Heart right ventricle (tissue), 16 donors: Measurements from ENCODE around the gene HS6ST1. TPM values are rescaled to one million over a fixed set of nuclear protein-coding genes. Genes with fewer than 3 reads are reported as not detected.

Experiments used
- ATAC-seq, 8 donors: fragments of 200-7000 bp; cut with Tn5 transposase; one replicate each; pipeline ENCODE4 v1.9.1; 2020; ENCODE audit warnings: mild to moderate bottlenecking in 8 of 8, moderate library complexity in 8 of 8, moderate number of reproducible peaks in 1 of 8
- DNase-seq, 2 donors: peaks; one replicate each; pipeline ENCODE4 v3.0.0-alpha.2; 2020
- H3K27ac ChIP-seq, 10 donors: fragments of 200-600 bp; sonication (generic) in 2 of 10; one replicate each; pipeline versions ENCODE4 v1.5.0 to v1.8.0; 2020 to 2022; ENCODE audit warnings: mild to moderate bottlenecking in 3 of 10
- H3K27me3 ChIP-seq, 7 donors: fragments of 200-600 bp; one replicate each; pipeline ENCODE4 v1.8.0; 2021 to 2022; ENCODE audit warnings: mild to moderate bottlenecking in 2 of 7
- H3K36me3 ChIP-seq, 9 donors: fragments of 200-600 bp; sonication (generic) in 1 of 9; one replicate each; pipeline versions ENCODE4 v1.5.0 to v1.8.0; 2020 to 2022; ENCODE audit warnings: mild to moderate bottlenecking in 2 of 9
- H3K4me1 ChIP-seq, 9 donors: fragments of 200-600 bp; sonication (generic) in 1 of 9; one replicate each; pipeline versions ENCODE4 v1.5.0 to v1.8.0; 2020 to 2022; ENCODE audit warnings: mild to moderate bottlenecking in 4 of 9
- H3K4me3 ChIP-seq, 10 donors: fragments of 200-600 bp; sonication (generic) in 2 of 10; one replicate each; pipeline versions ENCODE4 v1.5.0 to v1.8.0; 2020 to 2022; ENCODE audit warnings: mild to moderate bottlenecking in 7 of 10, moderate library complexity in 2 of 10
- H3K9me3 ChIP-seq, 11 donors: fragments of 200-600 bp in 10 of 11; sonication (generic) in 2 of 11; one replicate each; pipeline versions ENCODE4 v1.5.0 to v1.8.0; 2013 to 2022; ENCODE audit warnings: mild to moderate bottlenecking in 2 of 11, control low read depth in 1 of 11, moderate library complexity in 1 of 11
- CTCF ChIP-seq, 9 donors: fragments of 200-600 bp; sonication (generic) in 2 of 9; IDR thresholded peaks; one replicate each; pipeline versions ENCODE4 v1.5.0 to v1.8.0; 2021 to 2022; ENCODE audit warnings: antibody characterized with exemption in 9 of 9, mild to moderate bottlenecking in 5 of 9, moderate library complexity in 1 of 9
- WGBS, 2 donors: extraction: QIAGEN DNeasy Blood & Tissue Kit; methylation state at CpG; one replicate each; pipeline ENCODE4 v1.1.7; 2013; ENCODE audit warnings: inconsistent platforms in 1 of 2; 5-methylcytosine and 5-hydroxymethylcytosine counted together
- intact Hi-C, 10 donors: fragments of 100-400 bp; cut with DNase I; formaldehyde crosslinking; loops; one replicate each; pipeline versions ENCODE4 v1.11.1 to v1.14.2; 2022
- polyA plus RNA-seq, 2 donors: library from polyadenylated mRNA; stranded (reverse); fragments of 200-250 nt; gene quantifications; one replicate each; pipeline ENCODE4 v1.2.3, GENCODE V29; 2013
- total RNA-seq, 10 donors: library from RNA; stranded (reverse); fragmentation: NEBNext Ultra II Directional in 3 of 10; extraction: Animal tissue kit (Norgen Biotek cat#: 25700) in 3 of 10; gene quantifications; one replicate each; pipeline versions ENCODE4 v1.2.1 to v1.2.4, GENCODE V29; 2021 to 2023
- donor health status: Arrhythmogenic right ventricular cardiomyopathy.
- donor health status: ischemic (EF 13 %, LVEDD 7.1; RV severe dilation, severe dysfunction).
- donor health status: healthy with polysubstance abuse.
- donor health status: DM: no; HTN: yes; CAD: no.
- donor health status: DM: no; HTN: no; CAD: no.
- donor health status: ischemic (EF 25% LVEDD 6.9; RV normal size, moderate dysfunction).
- donor health status: ischemic (EF 25% LVEDD 5.7; RV mildly dilated, moderate dysfunction).
- donor health status: healthy.
- donor health status: DM: yes; HTN: yes; CAD: no.
- donor health status: Ischemic cardiomyopathy.
- donor health status: ischemic (EF 35%, LVEDD 5.7; RV mildly dilated, moderate dysfunction).
- donor health status: nonischemic (EF 11% LVEDD 7.7; RV severe dilation, severe dysfunction).
- donor health status: DM: yes; HTN: yes; CAD: no.
- donor health status: PGD.
- donor health status: ischemic (EF 29% LVEDD 5.4; RV normal size, mild dysfunction).
- donor health status: nonischemic (EF 23%, LVEDD 6.1; RV moderate dilation, normal function).

The HS6ST1 gene
- total and polyA plus RNA-seq, 12 donors: 10.5 to 51.6 (median 18.2) TPM

DNA sequence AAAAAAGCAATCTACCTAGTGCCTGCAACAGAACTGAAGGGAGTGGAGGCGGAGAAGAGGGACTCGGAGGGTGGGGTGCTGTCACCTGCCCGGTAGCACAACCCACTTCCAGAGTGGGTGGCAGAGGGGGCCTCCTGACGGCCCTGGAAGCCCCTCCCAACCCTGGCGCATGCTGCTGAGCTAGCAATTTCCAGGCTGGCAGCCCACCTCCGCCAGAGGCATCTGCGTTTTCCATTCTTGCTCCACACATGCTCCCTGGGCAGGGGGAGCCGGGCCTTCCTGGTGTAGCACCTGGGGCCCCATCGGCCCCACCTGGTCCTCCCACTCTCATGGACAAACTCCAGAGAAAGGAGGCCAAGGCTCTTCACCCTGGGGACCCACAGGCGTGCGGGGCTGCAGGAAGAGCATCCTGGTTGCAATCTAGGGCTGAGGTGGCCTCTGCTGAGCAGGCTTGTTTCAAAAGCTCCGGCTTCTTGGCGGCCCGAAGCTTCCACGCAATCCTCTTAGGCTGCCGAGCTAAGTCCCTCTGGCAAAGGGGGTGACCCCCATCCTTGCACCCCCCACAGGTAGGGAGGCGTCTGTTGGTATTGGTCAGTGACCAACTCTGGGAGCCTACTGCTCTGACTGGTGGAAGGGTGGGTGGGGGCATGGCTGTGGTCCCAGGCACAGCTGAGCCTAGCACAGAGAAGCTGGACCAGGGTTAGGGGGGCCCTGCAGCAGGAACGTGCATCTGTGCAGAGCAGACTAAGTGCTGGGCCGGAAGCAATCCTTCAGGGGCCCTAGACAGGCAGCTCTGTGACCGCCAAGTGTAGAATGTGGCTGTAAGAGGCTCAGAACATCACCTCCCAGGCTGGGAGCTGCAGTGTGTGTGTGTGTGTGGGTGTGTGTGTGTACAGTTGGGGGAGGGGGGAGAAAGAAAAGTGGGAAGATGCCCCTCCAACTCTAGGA, 2.6 kb downstream of the HS6ST1 start:
- intact Hi-C loops: loop anchor here in 3 of 10 donors (10.0 kb wide), 2 partner anchors 131 to 141 kb away; no protein-coding TSS in a partner anchor
- peaks cover 0 to 9% (median 0%) of the 10 kb centered on the region in 7 donors for H3K27me3 ChIP-seq
- DNase-seq (peak; percentile 2 to 12), ATAC-seq (no peak)
- H3K4me1 ChIP-seq: peaks cover 14 to 66% (median 36%) of the 10 kb centered on the region in 9 donors
- H3K9me3 ChIP-seq: no peaks in the 10 kb centered on the region
- peak overlapping the region in 7 of 10 donors; percentile 60 to 97 (median 74) for H3K4me3 ChIP-seq
- peaks cover 0 to 6% (median 0%) of the 10 kb centered on the region in 9 donors for H3K36me3 ChIP-seq
- H3K27ac ChIP-seq: no peak overlapping the region
- 70 to 80% methylated on average over 20 of the region's 20 CpGs for WGBS, 2 donors
- TF ChIP-seq CTCF (IDR thresholded peaks at IDR 0.05): no peak

DNA sequence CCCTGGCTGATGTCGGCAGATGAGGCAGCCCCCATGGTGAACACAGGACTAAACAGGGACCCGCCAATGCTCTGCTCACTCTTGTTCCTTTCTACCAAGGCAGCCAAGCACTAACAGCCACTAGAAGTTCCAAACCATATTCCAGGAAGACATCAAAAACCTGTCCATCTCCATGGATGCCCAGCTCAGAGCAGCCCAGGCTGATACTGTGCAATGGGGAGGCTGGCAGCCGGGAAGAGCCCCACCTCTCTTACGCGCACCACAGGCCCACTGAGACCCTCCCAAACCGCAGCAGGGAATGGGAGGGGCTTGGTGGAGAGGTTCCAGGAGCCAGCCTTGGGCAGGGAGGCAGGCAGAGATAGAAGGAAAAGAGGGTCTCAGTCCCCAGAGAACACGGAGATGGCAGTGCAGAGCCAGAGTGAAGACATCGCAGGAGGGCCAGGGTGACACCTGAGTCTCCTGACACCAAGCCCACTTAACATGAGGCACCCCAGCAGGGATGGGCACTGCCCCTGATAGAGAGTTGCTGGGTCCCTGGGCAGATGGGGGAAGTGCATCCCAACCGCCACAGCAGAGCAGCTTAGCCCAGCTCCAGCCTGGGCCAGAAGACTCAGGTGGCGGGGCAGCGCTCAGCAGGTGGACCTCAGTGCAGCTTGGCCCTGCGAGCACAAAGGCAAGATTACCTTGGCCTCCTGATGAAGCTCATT, 3.4 kb downstream of the HS6ST1 start:
- Histone ChIP-seq H3K27me3 (peaks cover 0 to 9% (median 0%) of the 10 kb centered on the region in 7 donors), H3K4me1 (peaks cover 17 to 75% (median 36%) of the 10 kb centered on the region in 9 donors), H3K9me3 (no peaks in the 10 kb centered on the region), H3K4me3 (peak overlapping the region in 1 of 10 donors; percentile 62), H3K36me3 (peaks cover 0 to 6% (median 0%) of the 10 kb centered on the region in 9 donors), H3K27ac (no peak overlapping the region)
- ATAC-seq (no peak), DNase-seq (no peak)
- no peak for TF ChIP-seq CTCF (IDR thresholded peaks at IDR 0.05)
- 87 to 88% methylated on average over 12 of the region's 12 CpGs for WGBS, 2 donors
- intact Hi-C loops: loop anchor here in 3 of 10 donors (10.0 kb wide), 2 partner anchors 130 to 140 kb away; no protein-coding TSS in a partner anchor

DNA sequence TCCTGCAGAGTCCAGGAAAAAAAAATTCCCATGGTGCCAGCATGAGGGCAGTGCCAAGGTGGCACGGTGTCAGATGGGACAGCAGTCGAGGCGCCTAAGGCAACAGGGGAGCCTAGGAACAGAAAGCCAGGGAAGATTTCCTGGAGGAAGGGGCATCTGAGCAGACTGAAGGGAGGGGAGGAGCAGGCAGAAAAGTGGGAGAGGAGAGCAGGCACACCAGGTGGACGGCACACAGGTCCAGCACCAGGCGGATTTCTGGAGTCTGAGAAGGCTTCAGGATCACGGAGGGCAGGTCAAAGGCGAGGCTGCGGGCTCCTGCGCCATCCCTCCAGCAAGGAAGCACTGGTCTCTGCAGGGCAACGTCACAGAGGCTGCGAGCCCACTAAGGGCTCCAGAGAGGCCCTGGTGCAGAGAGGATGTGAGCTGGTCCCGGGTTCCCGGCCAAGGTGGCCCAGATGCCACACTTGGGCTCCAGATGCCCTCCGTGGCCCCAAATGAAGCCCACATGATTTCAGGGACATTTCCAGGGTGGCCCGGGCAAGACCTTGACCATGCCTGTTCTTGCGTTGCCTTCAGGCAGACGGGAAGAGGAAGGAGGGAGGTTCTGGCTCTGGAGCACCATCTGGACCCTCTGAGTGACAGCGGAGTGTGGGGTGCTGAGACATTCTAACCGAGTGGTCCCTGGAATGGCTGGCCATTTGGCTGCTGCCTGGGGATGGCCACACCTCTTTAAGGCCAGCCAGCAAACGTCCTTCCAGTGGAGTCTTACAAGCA, 4.1 kb downstream of the HS6ST1 start:
- H3K36me3 ChIP-seq: peaks cover 0 to 6% (median 0%) of the 10 kb centered on the region in 9 donors
- peaks cover 17 to 82% (median 42%) of the 10 kb centered on the region in 9 donors for H3K4me1 ChIP-seq
- ATAC-seq: no peak
- H3K27me3 ChIP-seq: peaks cover 0 to 9% (median 0%) of the 10 kb centered on the region in 7 donors
- intact Hi-C loops: loop anchor here in 3 of 10 donors (10.0 kb wide), 2 partner anchors 130 to 140 kb away; no protein-coding TSS in a partner anchor
- peak; percentile 5 to 31 for DNase-seq
- no peak overlapping the region for H3K27ac ChIP-seq
- TF ChIP-seq CTCF (IDR thresholded peaks at IDR 0.05): no peak
- no peak overlapping the region for H3K4me3 ChIP-seq
- WGBS, 2 donors: 84 to 85% methylated on average over 20 of the region's 20 CpGs
- H3K9me3 ChIP-seq: no peaks in the 10 kb centered on the region
